Lung (tissue), 16 donors: ENCODE results near the gene NRM. TPM values are rescaled to one million over a fixed set of nuclear protein-coding genes. Genes with fewer than 3 reads are reported as not detected.

ENCODE experiments used
- ATAC-seq: fragments of 200-7000 bp; cut with Tn5 transposase; one replicate; pipeline ENCODE4 v1.9.1; 2020; ENCODE audit warnings: moderate number of reproducible peaks; ENCODE audit not compliant: insufficient read depth, low FRiP score
- DNase-seq, 3 donors: peaks; one replicate each; pipeline ENCODE4 v3.0.0-alpha.2; 2013 to 2017
- H3K27ac ChIP-seq, 2 donors: one replicate each; pipeline ENCODE4 v1.5.1; 2013; ENCODE audit warnings: mild to moderate bottlenecking in 2 of 2, moderate library complexity in 2 of 2, control low read depth in 1 of 2, inconsistent platforms in 1 of 2, low read depth in 1 of 2, low read length in 1 of 2
- H3K27me3 ChIP-seq, 3 donors: one replicate each; pipeline ENCODE4 v1.5.1; 2013; ENCODE audit warnings: low read length in 2 of 3; ENCODE audit not compliant: control insufficient read depth in 3 of 3, insufficient read depth in 3 of 3
- H3K36me3 ChIP-seq, 4 donors: one replicate each; pipeline ENCODE4 v1.5.1; 2013; ENCODE audit warnings: low read length in 4 of 4, mild to moderate bottlenecking in 1 of 4, moderate library complexity in 1 of 4; ENCODE audit not compliant: control insufficient read depth in 4 of 4, insufficient read depth in 4 of 4
- H3K4me1 ChIP-seq, 5 donors: one replicate each; pipeline ENCODE4 v1.5.1; 2013; ENCODE audit warnings: low read length in 5 of 5, mild to moderate bottlenecking in 2 of 5, moderate library complexity in 1 of 5; ENCODE audit not compliant: control insufficient read depth in 5 of 5, insufficient read depth in 5 of 5
- H3K4me3 ChIP-seq: one replicate; pipeline ENCODE4 v1.5.1; 2013; ENCODE audit warnings: mild to moderate bottlenecking, control low read depth, moderate library complexity
- H3K9ac ChIP-seq, 2 donors: one replicate each; pipeline ENCODE4 v1.5.1; 2013; ENCODE audit warnings: low read length in 2 of 2, control low read depth in 1 of 2; ENCODE audit not compliant: insufficient read depth in 1 of 2
- H3K9me3 ChIP-seq, 4 donors: one replicate each; pipeline ENCODE4 v1.5.1; 2013; ENCODE audit warnings: low read length in 3 of 4, mild to moderate bottlenecking in 1 of 4, moderate library complexity in 1 of 4; ENCODE audit not compliant: control insufficient read depth in 4 of 4, insufficient read depth in 3 of 4
- WGBS, 2 donors: extraction: QIAGEN DNeasy Blood & Tissue Kit; methylation state at CpG; one replicate each; pipeline ENCODE4 v1.1.7; 2013; 5-methylcytosine and 5-hydroxymethylcytosine counted together
- long read RNA-seq, 5 donors: transcript quantifications; one replicate each; lab custom pipeline, GENCODE V29; 2026
- polyA plus RNA-seq, 2 donors: library from polyadenylated mRNA; stranded (reverse); fragments of 200-250 nt; gene quantifications; one replicate each; pipeline ENCODE4 v1.2.1, GENCODE V29; 2013
- total RNA-seq, 2 donors: library from RNA; depleted of rRNA in 1 of 2; stranded (reverse); fragments of >200 nt in 1 of 2; gene quantifications; one replicate each; pipeline ENCODE4 v1.2.1, GENCODE V29; 2014 to 2021
- TF ChIP-seq, protein P1 (sequence below): IDR thresholded peaks from 2 replicates; pipeline ENCODE4 v1.5.1; 2012; ENCODE audit warnings: mild to moderate bottlenecking; ENCODE audit errors: control extremely low read depth, extremely low read depth
- donor health status: control.
- donor health status: control.
- donor health status: Bipolar disorder and iron deficiency.
- donor health status: healthy.
- donor health status: DM: yes; HTN: yes; CAD: no.

NRM gene, protein sequence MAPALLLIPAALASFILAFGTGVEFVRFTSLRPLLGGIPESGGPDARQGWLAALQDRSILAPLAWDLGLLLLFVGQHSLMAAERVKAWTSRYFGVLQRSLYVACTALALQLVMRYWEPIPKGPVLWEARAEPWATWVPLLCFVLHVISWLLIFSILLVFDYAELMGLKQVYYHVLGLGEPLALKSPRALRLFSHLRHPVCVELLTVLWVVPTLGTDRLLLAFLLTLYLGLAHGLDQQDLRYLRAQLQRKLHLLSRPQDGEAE
- 10 to 100 TPM in 1 of 2 donors, 1 to 10 TPM in 1; 5.1 to 15.9 TPM for total RNA-seq
- polyA plus RNA-seq: 10 to 100 TPM; 16.0 to 18.7 TPM
- long read RNA-seq, donor 1, transcript NRM-203 (4 exons, 1,734 nt): major isoform, 7 of 10 reads
- long read RNA-seq, donor 1, partial matches to known transcripts: 0 of 10 reads
- long read RNA-seq, donor 1, other reads (novel, unspliced or antisense): 0 of 10 reads
- long read RNA-seq, donor 2, partial matches to known transcripts: 0 of 3 reads
- long read RNA-seq, donor 2, other reads (novel, unspliced or antisense): 0 of 3 reads
- long read RNA-seq, donor 3, partial matches to known transcripts: 0 of 5 reads
- long read RNA-seq, donor 3, other reads (novel, unspliced or antisense): 0 of 5 reads
- long read RNA-seq, donor 4, partial matches to known transcripts: 15 of 25 reads
- long read RNA-seq, donor 4, other reads (novel, unspliced or antisense): 0 of 25 reads
- long read RNA-seq, donor 5, transcript NRM-203 (4 exons, 1,734 nt): major isoform, 16 of 23 reads
- long read RNA-seq, donor 5, partial matches to known transcripts: 0 of 23 reads
- long read RNA-seq, donor 5, other reads (novel, unspliced or antisense): 0 of 23 reads

DNA sequence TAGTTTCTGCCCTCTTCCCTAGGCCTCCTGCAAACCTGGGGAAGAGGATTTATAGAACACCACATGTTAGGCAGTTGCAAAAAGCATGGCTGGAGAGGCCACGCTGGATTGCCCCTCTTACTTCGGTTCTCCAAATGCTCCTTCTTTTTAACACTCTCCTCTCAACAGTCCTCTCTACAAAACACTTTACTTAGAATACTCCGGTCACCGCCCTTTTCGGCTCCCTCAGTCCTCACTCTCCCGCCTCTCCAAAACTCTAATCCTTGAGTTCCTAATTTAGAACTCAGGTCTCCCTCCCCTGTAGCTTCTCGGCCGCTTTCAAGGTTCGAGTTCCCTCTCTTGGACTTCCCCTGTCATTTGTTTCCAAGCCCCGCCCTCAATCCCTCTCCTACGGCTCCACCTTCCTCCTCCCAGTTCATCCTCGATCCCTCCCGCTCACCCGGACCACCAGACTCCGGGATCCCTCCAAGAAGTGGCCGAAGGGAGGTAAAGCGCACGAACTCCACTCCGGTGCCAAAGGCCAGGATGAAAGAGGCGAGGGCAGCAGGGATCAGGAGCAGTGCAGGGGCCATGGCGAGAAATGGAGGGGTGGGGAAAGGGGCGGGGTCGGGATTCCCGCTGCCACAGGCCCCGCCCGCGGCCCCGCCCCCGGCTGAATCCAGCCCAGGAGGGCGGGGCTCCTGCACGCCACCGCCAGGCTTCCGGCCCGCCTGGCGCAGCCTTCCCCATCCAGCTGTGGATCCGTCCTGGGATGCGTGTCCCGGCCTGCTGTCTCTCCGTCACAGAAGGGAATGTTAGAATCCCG, at the start of gene NRM:
Gene NRM, minus strand, starts transcription at position 582 of the 805 bp plus-strand sequence. Its CDS starts 10 bp downstream, at position 572.
- peak; percentile 45 for ATAC-seq
- peaks cover 0 to 43% (median 18%) of the 10 kb centered on the region in 5 donors for H3K4me1 ChIP-seq
- H3K9ac ChIP-seq: peak within 1 kb of the TSS in 1 of 2 donors; percentile 84
- H3K27me3 ChIP-seq: no peaks in the 10 kb centered on the region
- TF ChIP-seq, protein P1, sequence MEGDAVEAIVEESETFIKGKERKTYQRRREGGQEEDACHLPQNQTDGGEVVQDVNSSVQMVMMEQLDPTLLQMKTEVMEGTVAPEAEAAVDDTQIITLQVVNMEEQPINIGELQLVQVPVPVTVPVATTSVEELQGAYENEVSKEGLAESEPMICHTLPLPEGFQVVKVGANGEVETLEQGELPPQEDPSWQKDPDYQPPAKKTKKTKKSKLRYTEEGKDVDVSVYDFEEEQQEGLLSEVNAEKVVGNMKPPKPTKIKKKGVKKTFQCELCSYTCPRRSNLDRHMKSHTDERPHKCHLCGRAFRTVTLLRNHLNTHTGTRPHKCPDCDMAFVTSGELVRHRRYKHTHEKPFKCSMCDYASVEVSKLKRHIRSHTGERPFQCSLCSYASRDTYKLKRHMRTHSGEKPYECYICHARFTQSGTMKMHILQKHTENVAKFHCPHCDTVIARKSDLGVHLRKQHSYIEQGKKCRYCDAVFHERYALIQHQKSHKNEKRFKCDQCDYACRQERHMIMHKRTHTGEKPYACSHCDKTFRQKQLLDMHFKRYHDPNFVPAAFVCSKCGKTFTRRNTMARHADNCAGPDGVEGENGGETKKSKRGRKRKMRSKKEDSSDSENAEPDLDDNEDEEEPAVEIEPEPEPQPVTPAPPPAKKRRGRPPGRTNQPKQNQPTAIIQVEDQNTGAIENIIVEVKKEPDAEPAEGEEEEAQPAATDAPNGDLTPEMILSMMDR: no peak
- peak; percentile 94 to 95 (median 94) for DNase-seq
- H3K9me3 ChIP-seq: no peaks in the 10 kb centered on the region
- H3K27ac ChIP-seq: peak within 1 kb of the TSS; percentile 81 to 82
- H3K4me3 ChIP-seq: peak within 1 kb of the TSS; percentile 50
- 1% methylated on average over 34 to 40 of the region's 40 CpGs for WGBS, 2 donors
- peaks cover 0 to 2% (median under 1%) of the 10 kb centered on the region in 4 donors for H3K36me3 ChIP-seq

DNA sequence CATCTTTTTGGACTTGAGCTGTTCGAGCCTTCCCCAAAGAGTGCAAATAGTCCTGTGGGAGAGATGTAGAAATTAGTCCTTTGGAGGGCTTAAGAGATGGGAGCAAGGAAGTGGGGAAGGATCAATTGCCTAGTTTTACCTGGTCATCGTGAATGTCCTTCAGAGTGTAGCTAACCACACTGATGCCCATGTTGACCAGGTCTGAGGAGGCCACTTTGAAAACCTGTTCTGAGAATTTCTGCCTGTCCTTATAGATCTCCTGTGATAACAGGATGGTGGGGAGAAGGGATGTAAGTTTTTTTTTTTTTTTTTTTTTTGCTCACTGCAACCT, 49.7 kb upstream of the NRM start:
- peaks cover 6 to 30% (median 22%) of the 10 kb centered on the region in 4 donors for H3K36me3 ChIP-seq
- no peak overlapping the region for H3K4me3 ChIP-seq
- peaks cover 0 to 32% (median 18%) of the 10 kb centered on the region in 5 donors for H3K4me1 ChIP-seq
- no peak overlapping the region for H3K27ac ChIP-seq
- H3K27me3 ChIP-seq: no peaks in the 10 kb centered on the region
- H3K9me3 ChIP-seq: no peaks in the 10 kb centered on the region
- TF ChIP-seq, protein P1: no peak
- DNase-seq (no peak), ATAC-seq (no peak)
- WGBS, 2 donors: 94% methylated on average over 2 of the region's 2 CpGs
- no peak overlapping the region for H3K9ac ChIP-seq

DNA sequence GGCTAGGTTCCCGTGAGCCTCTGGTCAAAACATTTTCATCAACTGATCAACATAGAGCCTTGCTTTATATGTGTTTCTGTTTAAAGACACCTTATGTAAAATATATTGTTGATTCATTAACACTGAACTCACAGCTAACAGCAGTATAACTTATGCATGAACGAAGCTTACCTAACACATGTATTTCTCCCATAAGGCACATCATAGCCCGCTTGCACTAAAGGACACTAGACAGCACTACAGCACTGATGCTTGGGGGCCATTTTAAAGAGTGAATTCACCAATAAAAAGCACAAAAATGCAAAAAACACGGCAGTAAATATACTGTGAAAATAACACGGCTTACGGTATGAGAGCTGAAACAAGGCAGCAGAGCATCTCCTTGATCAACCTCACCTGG, 47.7 kb upstream of the NRM start:
- 91 to 94% methylated on average over 6 of the region's 6 CpGs for WGBS, 2 donors

More for the DNA sequence above, 47.7 kb upstream of the NRM start:
- Histone ChIP-seq H3K9me3 (no peaks in the 10 kb centered on the region), H3K27me3 (no peaks in the 10 kb centered on the region), H3K9ac (no peak overlapping the region), H3K4me3 (no peak overlapping the region), H3K36me3 (peaks cover 14 to 31% (median 30%) of the 10 kb centered on the region in 4 donors), H3K27ac (no peak overlapping the region), H3K4me1 (peaks cover 0 to 21% (median 18%) of the 10 kb centered on the region in 5 donors)
- ATAC-seq: no peak
- TF ChIP-seq, protein P1: no peak
- DNase-seq: no peak
